HEK293 (cell line): ENCODE data around the gene PKP3.

Source experiments
- HOXD13 ChIP-seq: sonication (generic); formaldehyde crosslinking; IDR thresholded peaks from 2 replicates; pipeline ENCODE4 v1.8.0; 2022; ENCODE audit warnings: missing genetic modification reagents, borderline replicate concordance
- ZFP3 ChIP-seq: fragments of 450-650 bp; formaldehyde crosslinking; IDR thresholded peaks from 2 replicates; pipeline ENCODE4 v1.5.1; 2016; ENCODE audit warnings: low read depth, missing biosample characterization, missing genetic modification characterization
- ZNF341 ChIP-seq: fragments of 450-650 bp; formaldehyde crosslinking; IDR thresholded peaks from 2 replicates; pipeline ENCODE4; 2016; ENCODE audit warnings: low read depth, missing biosample characterization, missing genetic modification characterization
- ZNF530 ChIP-seq: fragments of 450-650 bp; formaldehyde crosslinking; IDR thresholded peaks from 2 replicates; pipeline ENCODE4 v1.5.1; 2016; ENCODE audit warnings: low read depth, missing biosample characterization, missing genetic modification characterization
- TF ChIP-seq, protein P1 (sequence below): fragments of 450-650 bp; formaldehyde crosslinking; IDR thresholded peaks from 2 replicates; pipeline ENCODE4 v1.5.1; 2016; ENCODE audit warnings: missing biosample characterization, missing genetic modification characterization
- TF ChIP-seq, protein P2 (sequence below): fragments of 450-650 bp; formaldehyde crosslinking; IDR thresholded peaks from 2 replicates; pipeline ENCODE4 v1.5.1; 2016; ENCODE audit warnings: missing biosample characterization, missing genetic modification characterization, low read depth

DNA sequence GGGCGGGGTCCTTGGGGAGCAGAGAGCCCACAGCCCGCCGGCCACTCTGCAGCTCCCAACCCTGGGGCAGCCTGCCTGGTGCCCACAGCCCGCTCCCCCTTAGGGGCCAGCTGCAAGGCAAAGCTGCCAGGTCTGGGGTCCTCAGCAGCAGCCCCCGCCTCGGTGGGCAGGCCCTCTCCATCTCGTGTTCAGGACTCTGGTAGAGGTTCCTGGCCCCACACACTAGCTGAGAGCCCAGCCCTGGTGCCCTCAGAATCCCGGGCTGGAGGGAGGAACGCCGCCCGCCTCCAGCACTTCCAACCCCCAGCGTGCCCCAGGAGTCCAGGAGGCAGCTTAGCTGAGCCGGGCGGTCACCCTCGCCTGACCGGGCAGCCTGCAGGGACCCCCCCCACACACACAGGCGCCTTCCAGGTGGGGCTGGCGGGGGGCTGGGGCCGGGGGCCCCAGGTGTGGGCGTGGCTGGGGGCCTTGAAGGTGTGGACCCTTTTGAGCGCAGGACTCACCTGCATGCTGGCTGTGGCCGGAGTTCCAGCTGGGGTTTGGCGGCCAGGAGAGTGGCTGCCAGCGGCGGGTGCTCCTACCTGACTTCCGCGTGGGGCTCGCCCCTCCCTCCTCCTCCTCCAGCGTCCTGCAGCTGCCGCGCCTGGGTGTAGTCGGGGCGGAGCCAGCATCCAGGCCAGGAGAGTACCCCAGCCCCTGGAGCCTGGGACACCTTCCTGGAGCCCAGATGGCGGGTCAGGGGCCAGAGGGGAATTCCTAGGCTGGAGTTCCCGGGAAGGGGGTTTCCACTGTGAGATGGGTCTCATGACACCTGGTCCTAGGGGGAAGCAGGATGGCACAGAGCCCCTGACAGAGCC is 47.6 kb downstream of the PKP3 start, which contains the start of gene ANO9:
- TF ChIP-seq ZFP3 (tag by site-specific recombination) (no peak), ZNF341 (tag by site-specific recombination) (no peak), ZNF530 (tag by site-specific recombination) (no peak), HOXD13 (CRISPR knock-in tag) (no peak)
- TF ChIP-seq, protein P1, sequence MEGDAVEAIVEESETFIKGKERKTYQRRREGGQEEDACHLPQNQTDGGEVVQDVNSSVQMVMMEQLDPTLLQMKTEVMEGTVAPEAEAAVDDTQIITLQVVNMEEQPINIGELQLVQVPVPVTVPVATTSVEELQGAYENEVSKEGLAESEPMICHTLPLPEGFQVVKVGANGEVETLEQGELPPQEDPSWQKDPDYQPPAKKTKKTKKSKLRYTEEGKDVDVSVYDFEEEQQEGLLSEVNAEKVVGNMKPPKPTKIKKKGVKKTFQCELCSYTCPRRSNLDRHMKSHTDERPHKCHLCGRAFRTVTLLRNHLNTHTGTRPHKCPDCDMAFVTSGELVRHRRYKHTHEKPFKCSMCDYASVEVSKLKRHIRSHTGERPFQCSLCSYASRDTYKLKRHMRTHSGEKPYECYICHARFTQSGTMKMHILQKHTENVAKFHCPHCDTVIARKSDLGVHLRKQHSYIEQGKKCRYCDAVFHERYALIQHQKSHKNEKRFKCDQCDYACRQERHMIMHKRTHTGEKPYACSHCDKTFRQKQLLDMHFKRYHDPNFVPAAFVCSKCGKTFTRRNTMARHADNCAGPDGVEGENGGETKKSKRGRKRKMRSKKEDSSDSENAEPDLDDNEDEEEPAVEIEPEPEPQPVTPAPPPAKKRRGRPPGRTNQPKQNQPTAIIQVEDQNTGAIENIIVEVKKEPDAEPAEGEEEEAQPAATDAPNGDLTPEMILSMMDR (tag by site-specific recombination), result no peak
- TF ChIP-seq, protein P2, sequence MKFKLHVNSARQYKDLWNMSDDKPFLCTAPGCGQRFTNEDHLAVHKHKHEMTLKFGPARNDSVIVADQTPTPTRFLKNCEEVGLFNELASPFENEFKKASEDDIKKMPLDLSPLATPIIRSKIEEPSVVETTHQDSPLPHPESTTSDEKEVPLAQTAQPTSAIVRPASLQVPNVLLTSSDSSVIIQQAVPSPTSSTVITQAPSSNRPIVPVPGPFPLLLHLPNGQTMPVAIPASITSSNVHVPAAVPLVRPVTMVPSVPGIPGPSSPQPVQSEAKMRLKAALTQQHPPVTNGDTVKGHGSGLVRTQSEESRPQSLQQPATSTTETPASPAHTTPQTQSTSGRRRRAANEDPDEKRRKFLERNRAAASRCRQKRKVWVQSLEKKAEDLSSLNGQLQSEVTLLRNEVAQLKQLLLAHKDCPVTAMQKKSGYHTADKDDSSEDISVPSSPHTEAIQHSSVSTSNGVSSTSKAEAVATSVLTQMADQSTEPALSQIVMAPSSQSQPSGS (tag by site-specific recombination), result no peak
